KMS-11 (cell line): ENCODE measurements around the gene LZTS3.
"Not testable (repeated sequence)": the region's sequence is repeated elsewhere in the genome, so short reads cannot be mapped to it uniquely, and the experiment has no call there.

Experiments
- H2AFZ ChIP-seq: fragments of 200-600 bp; sonication (generic); 2 replicates; pipeline ENCODE4 v1.6.1; 2016; ENCODE audit warnings: antibody characterized with exemption, mixed run types, low read depth
- H3K27ac ChIP-seq: fragments of 200-600 bp; sonication (generic); 2 replicates; pipeline ENCODE4 v1.6.1; 2016; ENCODE audit warnings: mild to moderate bottlenecking, mixed run types
- H3K27me3 ChIP-seq: fragments of 200-600 bp; sonication (generic); 2 replicates; pipeline ENCODE4 v1.6.1; 2017; ENCODE audit warnings: mild to moderate bottlenecking, low read depth, mixed run types, moderate library complexity; ENCODE audit not compliant: insufficient read depth
- H3K36me3 ChIP-seq: fragments of 200-600 bp; sonication (generic); 2 replicates; pipeline ENCODE4 v1.6.1; 2017; ENCODE audit warnings: mild to moderate bottlenecking, mixed run types; ENCODE audit not compliant: insufficient read depth
- H3K4me1 ChIP-seq: fragments of 200-600 bp; sonication (generic); 2 replicates; pipeline ENCODE4 v1.6.1; 2016; ENCODE audit warnings: mild to moderate bottlenecking, low read depth, mixed run types; ENCODE audit not compliant: poor library complexity, severe bottlenecking
- H3K4me2 ChIP-seq: fragments of 200-600 bp; sonication (generic); 2 replicates; pipeline ENCODE4 v1.7.0; 2016; ENCODE audit warnings: mild to moderate bottlenecking, mixed run types
- H3K4me3 ChIP-seq: fragments of 200-600 bp; sonication (generic); IDR thresholded peaks from 2 replicates; pipeline ENCODE4 v1.6.1; 2017; ENCODE audit warnings: low read depth, low read length, mixed read lengths; ENCODE audit not compliant: insufficient read depth
- H3K79me2 ChIP-seq: fragments of 200-600 bp; sonication (generic); 2 replicates; pipeline ENCODE4 v1.6.1; 2016; ENCODE audit warnings: low read depth, mixed run types; ENCODE audit not compliant: insufficient read depth
- H3K9ac ChIP-seq: fragments of 200-600 bp; sonication (generic); 2 replicates; pipeline ENCODE4 v1.6.1; 2016; ENCODE audit warnings: mild to moderate bottlenecking, mixed run types
- H4K20me1 ChIP-seq: fragments of 200-600 bp; sonication (generic); 2 replicates; pipeline ENCODE4 v1.6.1; 2016; ENCODE audit warnings: mild to moderate bottlenecking, mixed run types; ENCODE audit not compliant: insufficient read depth
- CTCF ChIP-seq: fragments of 200-600 bp; sonication (generic); conservative IDR thresholded peaks from 2 replicates; pipeline ENCODE4 v1.6.1; 2017; ENCODE audit warnings: low read depth, mild to moderate bottlenecking, antibody characterized with exemption, low read length, moderate library complexity, mixed read lengths

LZTS3 gene

GRCh38 chr20:3188823-3189413 lies 15.6 kb upstream of the LZTS3 start:
- no peaks in the 10 kb centered on the region for H3K36me3 ChIP-seq
- TF ChIP-seq CTCF = no peak
- H4K20me1 ChIP-seq = no peaks in the 10 kb centered on the region

GRCh38 chr20:3187861-3188260 lies 14.5 kb upstream of the LZTS3 start:
- not testable (repeated sequence) for H2AFZ ChIP-seq, H3K36me3 ChIP-seq, H3K9ac ChIP-seq, H3K79me2 ChIP-seq, H3K4me2 ChIP-seq, H3K4me3 ChIP-seq, H4K20me1 ChIP-seq, H3K4me1 ChIP-seq, H3K27ac ChIP-seq, H3K27me3 ChIP-seq

More at GRCh38 chr20:3188823-3189413, 15.6 kb upstream of the LZTS3 start:
- Histone ChIP-seq H3K27ac (no peak overlapping the region), H3K27me3 (no peaks in the 10 kb centered on the region), H3K4me1 (no peaks in the 10 kb centered on the region), H3K4me2 (no peak overlapping the region), H2AFZ (no peak overlapping the region), H3K79me2 (no peaks in the 10 kb centered on the region), H3K4me3 (no peak overlapping the region), H3K9ac (no peak overlapping the region)

- no peak overlapping the region for H3K27ac ChIP-seq
- no peak overlapping the region for H2AFZ ChIP-seq
- no peaks in the 10 kb centered on the region for H3K4me1 ChIP-seq
- H3K36me3 ChIP-seq = no peaks in the 10 kb centered on the region
- TF ChIP-seq CTCF = no peak
- H3K4me3 ChIP-seq = no peak overlapping the region
- H3K9ac ChIP-seq = no peak overlapping the region
- H4K20me1 ChIP-seq = no peaks in the 10 kb centered on the region
- H3K79me2 ChIP-seq = no peaks in the 10 kb centered on the region
- H3K4me2 ChIP-seq = no peak overlapping the region
- H3K27me3 ChIP-seq = no peaks in the 10 kb centered on the region
Observed at GRCh38 chr20:3183896-3184612, 10.7 kb upstream of the LZTS3 start.

GRCh38 chr20:3182429-3182828 lies 9.1 kb upstream of the LZTS3 start:
- H3K27me3 ChIP-seq, H3K9ac ChIP-seq, H3K4me2 ChIP-seq, H3K27ac ChIP-seq, H3K4me1 ChIP-seq, H4K20me1 ChIP-seq, H2AFZ ChIP-seq, H3K4me3 ChIP-seq, H3K79me2 ChIP-seq, H3K36me3 ChIP-seq: not testable (repeated sequence)

- TF ChIP-seq CTCF = no peak
- Histone ChIP-seq H3K79me2 (no peaks in the 10 kb centered on the region), H3K9ac (no peak overlapping the region), H3K27ac (no peak overlapping the region), H3K27me3 (no peaks in the 10 kb centered on the region), H4K20me1 (no peaks in the 10 kb centered on the region), H3K4me3 (no peak overlapping the region), H3K4me1 (no peaks in the 10 kb centered on the region), H3K4me2 (no peak overlapping the region), H3K36me3 (no peaks in the 10 kb centered on the region), H2AFZ (no peak overlapping the region)
Observed at GRCh38 chr20:3181270-3181669, 7.9 kb upstream of the LZTS3 start.
